ENCODE results near the gene AJUBA.
A peak's percentile ranks its signal among the peaks of the same experiment; 100 is the strongest.

DNA sequence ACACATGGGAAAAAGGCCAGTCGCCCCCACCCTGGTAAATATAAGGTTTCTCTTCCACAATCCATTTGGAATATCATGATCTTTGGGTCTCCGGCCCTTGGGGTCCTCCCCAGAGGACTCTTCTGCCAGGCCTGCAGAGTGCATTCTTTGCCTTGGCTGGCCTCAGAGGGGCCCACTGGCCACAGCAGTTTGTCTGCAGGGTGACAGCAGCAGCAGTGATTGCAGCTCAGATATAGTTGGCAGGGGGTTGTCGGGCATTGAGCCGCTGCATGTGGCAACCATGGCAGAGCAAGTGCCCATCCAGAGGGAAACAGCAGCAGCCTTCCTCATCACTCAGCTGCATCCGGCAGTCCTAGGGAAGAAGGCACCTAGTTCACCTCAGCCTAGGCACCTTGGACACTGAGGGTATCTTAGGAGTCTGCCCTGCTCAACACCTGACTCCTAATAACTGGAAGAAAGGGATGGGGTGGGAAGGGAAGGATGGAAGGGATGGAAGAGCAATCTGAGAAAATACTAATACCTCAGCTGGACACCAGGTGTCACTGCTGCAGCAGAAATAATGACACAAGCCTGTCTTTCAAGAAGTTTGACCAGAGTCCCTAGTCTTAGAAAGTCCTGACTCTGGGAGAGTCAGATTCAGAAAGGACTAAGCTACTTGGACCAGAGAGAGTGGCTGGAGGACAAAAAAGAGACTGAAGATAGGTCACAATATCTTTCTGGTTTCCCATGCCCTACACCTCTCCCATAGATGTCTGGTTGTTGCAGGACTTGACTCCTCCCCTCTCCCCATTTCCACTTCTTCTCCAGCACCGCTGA, 8.9 kb downstream of the AJUBA start:
- TF ChIP-seq, protein P1, sequence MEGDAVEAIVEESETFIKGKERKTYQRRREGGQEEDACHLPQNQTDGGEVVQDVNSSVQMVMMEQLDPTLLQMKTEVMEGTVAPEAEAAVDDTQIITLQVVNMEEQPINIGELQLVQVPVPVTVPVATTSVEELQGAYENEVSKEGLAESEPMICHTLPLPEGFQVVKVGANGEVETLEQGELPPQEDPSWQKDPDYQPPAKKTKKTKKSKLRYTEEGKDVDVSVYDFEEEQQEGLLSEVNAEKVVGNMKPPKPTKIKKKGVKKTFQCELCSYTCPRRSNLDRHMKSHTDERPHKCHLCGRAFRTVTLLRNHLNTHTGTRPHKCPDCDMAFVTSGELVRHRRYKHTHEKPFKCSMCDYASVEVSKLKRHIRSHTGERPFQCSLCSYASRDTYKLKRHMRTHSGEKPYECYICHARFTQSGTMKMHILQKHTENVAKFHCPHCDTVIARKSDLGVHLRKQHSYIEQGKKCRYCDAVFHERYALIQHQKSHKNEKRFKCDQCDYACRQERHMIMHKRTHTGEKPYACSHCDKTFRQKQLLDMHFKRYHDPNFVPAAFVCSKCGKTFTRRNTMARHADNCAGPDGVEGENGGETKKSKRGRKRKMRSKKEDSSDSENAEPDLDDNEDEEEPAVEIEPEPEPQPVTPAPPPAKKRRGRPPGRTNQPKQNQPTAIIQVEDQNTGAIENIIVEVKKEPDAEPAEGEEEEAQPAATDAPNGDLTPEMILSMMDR (IDR thresholded peaks at IDR 0.05 in 8 of 11, conservative IDR thresholded peaks at IDR 0.05 in 3 of 11): peak; percentile 50 to 80 (median 68)
- TF ChIP-seq POLR2A (IDR thresholded peaks at IDR 0.05): no peak

Measured in spleen (tissue), 7 donors.